ENCODE results near the gene RSPH3. TPM values are rescaled to one million over a fixed set of nuclear protein-coding genes. Genes with fewer than 3 reads are reported as not detected.

RSPH3 gene
- polyA plus RNA-seq, 1 donor (not counting 4 experiments of a cell fraction or from before 2014, with no cell fraction given) = 4.4 TPM

- no peaks in the 10 kb centered on the region for H3K9me1 ChIP-seq (ENCODE audit: control insufficient read depth, extremely low read depth, insufficient read depth, low read length)
- no peaks in the 10 kb centered on the region for H4K20me1 ChIP-seq (ENCODE audit: control insufficient read depth, extremely low read depth, insufficient read depth, low read length)
- TF ChIP-seq EZH2 (IDR thresholded peaks at IDR 0.05; ENCODE audit: low read length) (no peak), CTCF (optimal IDR thresholded peaks at IDR 0.05 in 1 of 3, IDR thresholded peaks at IDR 0.05 in 1 of 3, conservative IDR thresholded peaks at IDR 0.05 in 1 of 3; ENCODE audit: extremely low read depth in 1 of 3, insufficient read depth in 2 of 3, low read length in 3 of 3) (no peak)
- no peak overlapping the region for H2AFZ ChIP-seq (ENCODE audit: control insufficient read depth, low read length)
- H3K27me3 ChIP-seq (ENCODE audit: control insufficient read depth, extremely low read depth, insufficient read depth, low read length) = no peaks in the 10 kb centered on the region
- no peaks in the 10 kb centered on the region for H3K9me3 ChIP-seq (ENCODE audit: control insufficient read depth, low read depth, low read length)
- dilution Hi-C loops (cut with MboI; ENCODE audit: extremely low pct_ligation_motif_present, low sequenced_read_pairs) = no loop called here
- DNase-seq (ENCODE audit: low read depth, low spot score) = no peak
- H3K36me3 ChIP-seq (ENCODE audit: control insufficient read depth in 2 of 2, extremely low read depth in 1 of 2, insufficient read depth in 2 of 2, low read length in 2 of 2) = no peaks in the 10 kb centered on the region
- H3K79me2 ChIP-seq (ENCODE audit: control insufficient read depth, insufficient read depth, low read length) = no peaks in the 10 kb centered on the region
- H3K4me2 ChIP-seq (ENCODE audit: control insufficient read depth, extremely low read depth, insufficient read depth, low read depth, low read length) = no peak overlapping the region
- H3K4me3 ChIP-seq (ENCODE audit: control insufficient read depth in 2 of 3, extremely low read depth in 1 of 3, insufficient read depth in 2 of 3, low read depth in 1 of 3, low read length in 3 of 3) = no peak overlapping the region
- no peak overlapping the region for H3K9ac ChIP-seq (ENCODE audit: control insufficient read depth, extremely low read depth, insufficient read depth, low read length)
- FAIRE-seq = no peak
- peaks cover 10% of the 10 kb centered on the region for H3K4me1 ChIP-seq (ENCODE audit: control insufficient read depth, extremely low read depth, insufficient read depth, low read length)
- no peak overlapping the region for H3K27ac ChIP-seq (ENCODE audit: control insufficient read depth, insufficient read depth, low read length)
Measured at GRCh38 chr6:158963020-158963808, 36.8 kb downstream of the RSPH3 start.

GRCh38 chr6:158962371-158962770 lies 37.6 kb downstream of the RSPH3 start:
- no peak overlapping the region for H3K4me2 ChIP-seq (ENCODE audit: control insufficient read depth, extremely low read depth, insufficient read depth, low read depth, low read length)
- H3K9ac ChIP-seq (ENCODE audit: control insufficient read depth, extremely low read depth, insufficient read depth, low read length) = no peak overlapping the region
- H3K36me3 ChIP-seq (ENCODE audit: control insufficient read depth in 2 of 2, extremely low read depth in 1 of 2, insufficient read depth in 2 of 2, low read length in 2 of 2) = no peaks in the 10 kb centered on the region
- H3K27ac ChIP-seq (ENCODE audit: control insufficient read depth, insufficient read depth, low read length) = no peak overlapping the region
- no peaks in the 10 kb centered on the region for H3K79me2 ChIP-seq (ENCODE audit: control insufficient read depth, insufficient read depth, low read length)
- no peak overlapping the region for H3K4me3 ChIP-seq (ENCODE audit: control insufficient read depth in 2 of 3, extremely low read depth in 1 of 3, insufficient read depth in 2 of 3, low read depth in 1 of 3, low read length in 3 of 3)
- no peak for DNase-seq (ENCODE audit: low read depth, low spot score)
- no peaks in the 10 kb centered on the region for H3K9me3 ChIP-seq (ENCODE audit: control insufficient read depth, low read depth, low read length)
- H3K27me3 ChIP-seq (ENCODE audit: control insufficient read depth, extremely low read depth, insufficient read depth, low read length) = no peaks in the 10 kb centered on the region
- TF ChIP-seq EZH2 (IDR thresholded peaks at IDR 0.05; ENCODE audit: low read length) (no peak), CTCF (optimal IDR thresholded peaks at IDR 0.05 in 1 of 3, IDR thresholded peaks at IDR 0.05 in 1 of 3, conservative IDR thresholded peaks at IDR 0.05 in 1 of 3; ENCODE audit: extremely low read depth in 1 of 3, insufficient read depth in 2 of 3, low read length in 3 of 3) (no peak)
- no peaks in the 10 kb centered on the region for H3K9me1 ChIP-seq (ENCODE audit: control insufficient read depth, extremely low read depth, insufficient read depth, low read length)
- FAIRE-seq = no peak
- H4K20me1 ChIP-seq (ENCODE audit: control insufficient read depth, extremely low read depth, insufficient read depth, low read length) = no peaks in the 10 kb centered on the region
- dilution Hi-C loops (cut with MboI; ENCODE audit: extremely low pct_ligation_motif_present, low sequenced_read_pairs) = no loop called here
- H2AFZ ChIP-seq (ENCODE audit: control insufficient read depth, low read length) = no peak overlapping the region
- H3K4me1 ChIP-seq (ENCODE audit: control insufficient read depth, extremely low read depth, insufficient read depth, low read length) = peaks cover 10% of the 10 kb centered on the region

Data from keratinocyte (primary cell).